GM21526 (cell line): Measurements from ENCODE around the gene HOMER2.

Experiments
- ATAC-seq: cut with Tn5 transposase; IDR thresholded peaks from one replicate; pipeline ENCODE4 v1.9.1; 2021; ENCODE audit warnings: moderate library complexity; ENCODE audit not compliant: unreplicated experiment, low FRiP score

Gene HOMER2

GRCh38 chr15:82808634-82809041 lies 143.9 kb downstream of the HOMER2 start:
- ATAC-seq: no peak

- ATAC-seq: no peak
These were observed 144.4 kb downstream of the HOMER2 start for GRCh38 chr15:82807920-82808633.

GRCh38 chr15:82805994-82806406 lies 146.5 kb downstream of the HOMER2 start, which contains the start of gene FSD2:
TSS of gene FSD2 (minus strand) at chr15:82806069. CDS start at chr15:82787390, 18,679 bp downstream.
- ATAC-seq: no peak

- no peak for ATAC-seq
These were observed 148.0 kb downstream of the HOMER2 start for GRCh38 chr15:82804575-82804949.

- ATAC-seq: no peak
These were observed 148.5 kb downstream of the HOMER2 start for GRCh38 chr15:82803793-82804574.

GRCh38 chr15:82802497-82802896 lies 150.0 kb downstream of the HOMER2 start:
- no peak for ATAC-seq

GRCh38 chr15:82799183-82799841 lies 153.2 kb downstream of the HOMER2 start:
- ATAC-seq: no peak
